Activated CD8-positive, alpha-beta memory T cell treated with anti-CD3 and anti-CD28 coated beads, Interleukin-2, amount 10 ng/mL, durations not matched to agents 7 days and 5 days (primary cell): ENCODE measurements around the gene TNS4. TPM values are rescaled to one million over a fixed set of nuclear protein-coding genes. Genes with fewer than 3 reads are reported as not detected.

Experiments used
- ATAC-seq: fragments of 150-1000 bp; cut with Tn5 transposase; one replicate; pipeline ENCODE4 v1.10.0; 2021; ENCODE audit warnings: moderate library complexity
- CTCF ChIA-PET: fragments of 350-600 bp; sonication (Branson Sonifier 250); formaldehyde crosslinking; loops from one replicate; lab custom pipeline; 2021; ENCODE audit warnings: antibody characterized with exemption; lab: Charles Lee
- DNase-seq: peaks from one replicate; pipeline ENCODE4 v3.0.0-alpha.2; 2020
- H3K27ac Mint-ChIP-seq: one replicate; pipeline ENCODE4 v1.8.0; 2021; ENCODE audit warnings: mild to moderate bottlenecking, mixed read lengths
- H3K27me3 Mint-ChIP-seq: one replicate; pipeline ENCODE4 v1.8.0; 2021; ENCODE audit warnings: mixed read lengths
- H3K36me3 Mint-ChIP-seq: one replicate; pipeline ENCODE4 v1.8.0; 2021; ENCODE audit warnings: mild to moderate bottlenecking, mixed read lengths
- H3K4me1 Mint-ChIP-seq: one replicate; pipeline ENCODE4 v1.8.0; 2021; ENCODE audit warnings: mixed read lengths
- H3K4me3 Mint-ChIP-seq: one replicate; pipeline ENCODE4 v1.8.0; 2021; ENCODE audit warnings: mild to moderate bottlenecking, moderate library complexity, mixed read lengths
- H3K9me3 Mint-ChIP-seq: one replicate; pipeline ENCODE4 v1.8.0; 2022; ENCODE audit warnings: low read depth, mixed read lengths
- total RNA-seq, 2 experiments: library from RNA; stranded (reverse); gene quantifications; one replicate each; pipeline ENCODE4 v1.2.3, GENCODE V29; 2021

Gene TNS4
- total RNA-seq, 2 experiments from 2014 or later, result 4.2 to 5.8 TPM

DNA sequence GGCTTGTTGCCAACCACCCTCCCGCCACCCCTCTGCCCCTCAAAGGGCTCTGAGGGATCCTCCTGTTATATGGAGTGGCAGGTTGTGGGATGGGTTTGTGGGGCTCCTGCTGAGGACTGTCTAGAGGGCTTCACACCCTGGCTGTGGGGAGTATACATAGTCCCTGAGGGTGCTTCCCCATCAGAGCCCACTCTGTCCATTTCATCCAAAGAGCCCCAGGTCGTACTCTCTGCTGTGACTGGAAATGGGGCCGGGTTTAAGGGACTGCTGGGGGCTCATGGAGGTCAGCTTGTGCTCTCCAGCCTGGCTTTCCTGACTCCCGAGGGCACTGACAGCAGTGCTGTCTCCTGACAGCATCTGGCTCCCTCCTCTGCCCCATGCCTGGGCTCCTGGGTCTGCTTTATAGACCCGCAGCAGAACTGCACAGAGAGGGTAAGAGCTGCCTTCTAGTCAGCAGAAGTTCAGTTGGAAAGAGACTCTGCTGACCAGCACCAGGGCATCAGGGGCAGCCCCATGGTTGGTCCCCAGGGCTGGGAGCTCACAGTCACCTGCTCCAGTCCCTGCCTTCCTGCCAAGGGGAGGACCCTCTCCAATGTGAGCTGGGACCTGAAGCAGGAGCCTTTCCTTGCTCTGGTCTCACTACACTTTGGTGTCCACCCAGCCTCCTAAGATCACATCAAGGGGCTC is 17.8 kb upstream of the TNS4 start:
- Mint-ChIP-seq H3K9me3 (peaks cover 5% of the 10 kb centered on the region), H3K36me3 (peaks cover 30% of the 10 kb centered on the region), H3K4me1 (peaks cover 53% of the 10 kb centered on the region), H3K4me3 (no peak overlapping the region), H3K27ac (no peak overlapping the region), H3K27me3 (peaks cover 18% of the 10 kb centered on the region)
- DNase-seq (no peak), ATAC-seq (no peak)
- CTCF ChIA-PET, result interaction anchor here (1.2 to 5.5 kb wide), 5 partner anchors 9 to 43 kb away, joined by 3 to 48 read pairs (median 5); no protein-coding TSS in a partner anchor

DNA sequence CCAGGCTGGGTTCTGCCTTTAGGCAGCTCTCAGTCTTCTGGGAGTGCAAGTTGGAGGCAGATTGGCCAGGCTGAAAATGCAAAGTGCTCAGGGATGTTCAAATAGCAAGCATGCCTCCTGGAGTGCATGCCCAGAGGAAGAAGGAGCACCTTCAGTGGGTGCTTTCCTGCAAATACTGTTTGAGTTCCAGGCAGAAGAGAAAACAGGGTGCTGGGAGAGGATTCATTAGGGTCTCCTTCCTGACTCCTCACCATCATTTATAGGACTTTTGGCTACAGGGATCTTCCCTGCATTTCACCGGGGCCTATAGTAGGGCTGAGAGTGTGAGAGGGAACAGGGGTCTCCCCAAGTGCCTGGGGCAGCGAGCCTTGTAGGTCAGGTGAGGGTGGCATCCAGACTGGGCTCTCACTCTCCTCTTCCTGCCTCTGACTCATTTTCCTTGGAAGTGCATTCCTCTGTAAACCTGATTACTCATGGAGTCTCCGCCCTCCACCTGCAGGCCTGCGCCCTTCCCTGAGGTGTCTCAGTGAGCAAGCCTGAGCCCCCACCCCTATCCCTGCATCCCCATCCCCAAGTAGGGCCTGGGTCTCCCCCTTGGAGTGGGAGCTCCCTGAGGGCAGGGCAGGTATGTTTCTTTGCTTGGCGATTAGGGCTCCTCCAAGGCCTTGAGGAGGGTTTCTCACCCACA is 17.1 kb upstream of the TNS4 start:
- no peak for ATAC-seq
- peaks cover 3% of the 10 kb centered on the region for H3K9me3 Mint-ChIP-seq
- H3K27me3 Mint-ChIP-seq, result peaks cover 23% of the 10 kb centered on the region
- CTCF ChIA-PET, result interaction anchor here (1.2 to 5.5 kb wide), 8 partner anchors 8 to 92 kb away, joined by 3 to 48 read pairs (median 12); no protein-coding TSS in a partner anchor
- peak overlapping the region; percentile 52 for H3K4me3 Mint-ChIP-seq
- peak overlapping the region; percentile 75 for H3K27ac Mint-ChIP-seq
- peaks cover 59% of the 10 kb centered on the region for H3K4me1 Mint-ChIP-seq
- peaks cover 27% of the 10 kb centered on the region for H3K36me3 Mint-ChIP-seq
- no peak for DNase-seq

DNA sequence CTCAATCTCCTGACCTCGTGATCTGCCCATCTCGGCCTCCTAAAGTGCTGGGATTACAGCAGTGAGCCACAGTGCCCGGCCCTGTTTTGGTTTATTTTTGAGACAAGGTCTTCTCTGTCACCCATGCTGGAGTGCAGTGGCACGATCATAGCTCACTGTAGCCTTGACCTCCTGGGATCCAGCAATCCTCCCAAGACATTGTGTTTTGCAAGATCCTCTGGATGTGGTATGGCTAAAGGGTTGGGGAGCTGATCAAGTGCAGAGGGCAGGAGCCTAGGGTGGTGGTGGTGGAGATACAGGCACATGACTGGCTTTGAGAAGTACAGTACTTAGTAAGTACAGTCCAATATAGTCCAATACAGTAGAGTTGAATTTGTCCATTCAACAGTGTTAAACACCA is 16.6 kb upstream of the TNS4 start:
- Mint-ChIP-seq H3K4me1 (peaks cover 60% of the 10 kb centered on the region), H3K4me3 (peak overlapping the region; percentile 52), H3K36me3 (peaks cover 22% of the 10 kb centered on the region), H3K27me3 (peaks cover 21% of the 10 kb centered on the region), H3K27ac (peak overlapping the region; percentile 75), H3K9me3 (no peaks in the 10 kb centered on the region)
- CTCF ChIA-PET, result interaction anchor here (1.0 to 5.5 kb wide), 9 partner anchors 9 to 100 kb away, joined by 3 to 48 read pairs (median 12); partner anchors contain the start of gene TOP2A
- ATAC-seq, result no peak
- no peak for DNase-seq

DNA sequence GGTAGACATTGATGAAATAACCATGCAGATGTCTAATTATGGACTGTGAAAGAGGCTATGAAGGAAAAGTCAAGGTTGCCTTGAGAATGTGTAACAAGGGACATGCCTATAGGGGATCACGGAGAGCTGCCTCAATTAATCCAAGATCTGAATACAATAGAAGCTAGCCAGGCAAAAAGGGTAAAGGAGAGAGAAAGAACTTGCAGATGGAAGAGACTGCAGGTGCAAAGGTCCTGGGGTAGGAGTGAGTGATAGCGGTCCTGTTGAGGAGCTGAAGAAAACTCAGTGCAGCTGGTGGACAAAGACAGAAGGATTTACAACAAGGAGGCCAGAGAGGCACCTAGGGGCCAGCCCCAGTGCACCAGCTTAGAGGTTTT is 15.9 kb upstream of the TNS4 start:
- Mint-ChIP-seq H3K27me3 (peaks cover 21% of the 10 kb centered on the region), H3K9me3 (no peaks in the 10 kb centered on the region), H3K4me1 (peaks cover 60% of the 10 kb centered on the region), H3K27ac (peak overlapping the region; percentile 91), H3K36me3 (peaks cover 21% of the 10 kb centered on the region), H3K4me3 (peak overlapping the region; percentile 70)
- CTCF ChIA-PET, result interaction anchor here (1.0 to 5.5 kb wide), 13 partner anchors 9 to 100 kb away, joined by 3 to 48 read pairs (median 5); partner anchors contain the start of gene TOP2A
- no peak for DNase-seq
- ATAC-seq, result peak; percentile 11

DNA sequence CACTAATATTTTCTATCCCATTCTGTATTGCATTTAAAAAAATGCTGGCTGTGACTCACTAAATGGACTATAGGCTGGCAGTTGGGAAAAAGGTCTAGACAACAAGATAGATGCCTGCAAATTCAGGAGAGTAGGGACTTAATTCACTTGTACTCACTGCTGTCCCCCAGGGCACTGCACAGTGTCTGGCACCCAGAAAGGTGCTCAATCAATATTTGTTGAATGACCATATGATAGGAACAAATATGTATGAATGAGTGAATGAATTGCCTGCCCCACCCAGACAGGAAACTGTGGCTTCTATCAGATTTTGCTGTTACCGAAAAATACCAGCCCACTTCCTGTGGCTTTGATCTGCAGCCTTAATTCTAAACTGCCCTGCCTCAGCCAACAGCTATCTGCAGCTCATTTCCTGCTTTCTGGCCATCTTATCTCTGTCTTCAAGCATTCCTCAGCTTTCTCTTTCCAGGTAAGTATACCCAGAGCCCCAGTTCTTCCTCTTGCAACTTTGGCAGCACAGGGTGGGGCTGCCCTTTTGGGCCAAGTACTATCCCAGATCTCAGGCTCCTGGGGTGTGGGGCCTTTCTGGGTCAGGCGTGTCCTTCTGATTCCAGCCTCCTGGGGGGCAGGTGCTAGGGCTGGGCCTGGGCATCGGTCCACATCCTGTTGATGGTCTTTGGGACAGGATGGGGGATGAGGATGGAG is 15.3 kb upstream of the TNS4 start:
- CTCF ChIA-PET, result interaction anchor here (0.6 to 5.5 kb wide), 13 partner anchors 10 to 99 kb away, joined by 3 to 48 read pairs (median 5); partner anchors contain the start of gene TOP2A

DNA sequence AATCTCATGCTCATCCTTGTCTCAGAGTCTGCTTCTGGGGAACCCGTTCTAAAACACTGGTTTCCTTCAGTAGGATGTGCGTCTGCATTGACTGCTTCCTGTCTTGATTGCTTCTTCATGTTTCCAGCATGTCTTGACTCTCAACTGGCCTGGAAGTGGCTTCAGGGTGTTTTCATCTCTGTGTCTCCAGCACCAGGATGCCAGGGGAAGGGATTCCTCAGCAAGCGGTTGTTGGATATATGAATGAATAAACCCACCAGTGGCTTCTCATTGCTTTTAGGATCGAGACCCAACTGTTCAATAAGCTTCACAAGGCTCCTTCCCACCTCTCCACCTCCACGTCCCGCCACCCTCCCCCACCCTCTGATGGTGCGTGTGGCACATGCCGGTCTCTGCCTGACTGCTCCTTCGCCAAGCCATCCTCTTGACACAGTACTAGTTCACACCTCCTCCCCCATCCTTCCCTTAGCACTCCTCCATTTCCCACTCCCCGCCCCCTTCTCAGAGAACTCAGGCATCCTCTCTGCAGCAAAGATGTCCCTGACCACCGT is 14.1 kb upstream of the TNS4 start:
- Mint-ChIP-seq H3K27ac (peak overlapping the region; percentile 91), H3K36me3 (peaks cover 9% of the 10 kb centered on the region), H3K4me1 (peaks cover 58% of the 10 kb centered on the region), H3K27me3 (peaks cover 21% of the 10 kb centered on the region), H3K4me3 (peak overlapping the region; percentile 6), H3K9me3 (no peaks in the 10 kb centered on the region)
- CTCF ChIA-PET, result interaction anchor here (2.8 kb wide), 1 partner anchor 18 kb away, joined by 13 read pairs; no protein-coding TSS in a partner anchor
- DNase-seq (peak; percentile 74), ATAC-seq (peak; percentile 52)

More for the DNA sequence above, 15.3 kb upstream of the TNS4 start:
- Mint-ChIP-seq H3K27ac (peak overlapping the region; percentile 91), H3K36me3 (peaks cover 16% of the 10 kb centered on the region), H3K9me3 (no peaks in the 10 kb centered on the region), H3K27me3 (peaks cover 21% of the 10 kb centered on the region), H3K4me3 (peak overlapping the region; percentile 70), H3K4me1 (peaks cover 60% of the 10 kb centered on the region)
- DNase-seq, result peak; percentile 93
- ATAC-seq, result peak; percentile 79

DNA sequence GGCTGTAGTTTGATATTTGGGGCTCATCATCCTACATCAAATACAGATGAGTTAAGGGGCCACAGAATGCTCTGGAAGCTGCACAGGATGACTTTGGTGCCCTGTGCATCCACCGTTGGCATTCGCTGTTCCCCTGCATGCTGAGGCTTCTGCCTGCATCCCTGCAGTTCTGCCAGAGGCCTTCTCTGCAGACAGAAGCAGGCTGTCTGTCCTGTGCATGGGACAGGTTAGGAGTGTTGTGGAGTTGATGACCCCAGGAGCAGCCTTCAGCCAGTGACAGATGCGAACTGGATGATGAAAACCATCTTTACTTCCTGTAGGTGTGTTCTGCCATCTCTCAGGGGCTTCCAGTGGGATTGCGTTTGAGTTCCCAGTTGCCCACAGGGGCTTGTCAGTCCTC is 13.6 kb upstream of the TNS4 start:
- CTCF ChIA-PET, result interaction anchor here (2.2 to 2.8 kb wide), 2 partner anchors 18 to 39 kb away, joined by 8 to 13 read pairs; no protein-coding TSS in a partner anchor
- DNase-seq (no peak), ATAC-seq (no peak)
- H3K9me3 Mint-ChIP-seq, result no peaks in the 10 kb centered on the region
- peaks cover 21% of the 10 kb centered on the region for H3K27me3 Mint-ChIP-seq
- no peak overlapping the region for H3K4me3 Mint-ChIP-seq
- H3K4me1 Mint-ChIP-seq, result peaks cover 58% of the 10 kb centered on the region
- H3K36me3 Mint-ChIP-seq, result peaks cover 9% of the 10 kb centered on the region
- H3K27ac Mint-ChIP-seq, result peak overlapping the region; percentile 91

DNA sequence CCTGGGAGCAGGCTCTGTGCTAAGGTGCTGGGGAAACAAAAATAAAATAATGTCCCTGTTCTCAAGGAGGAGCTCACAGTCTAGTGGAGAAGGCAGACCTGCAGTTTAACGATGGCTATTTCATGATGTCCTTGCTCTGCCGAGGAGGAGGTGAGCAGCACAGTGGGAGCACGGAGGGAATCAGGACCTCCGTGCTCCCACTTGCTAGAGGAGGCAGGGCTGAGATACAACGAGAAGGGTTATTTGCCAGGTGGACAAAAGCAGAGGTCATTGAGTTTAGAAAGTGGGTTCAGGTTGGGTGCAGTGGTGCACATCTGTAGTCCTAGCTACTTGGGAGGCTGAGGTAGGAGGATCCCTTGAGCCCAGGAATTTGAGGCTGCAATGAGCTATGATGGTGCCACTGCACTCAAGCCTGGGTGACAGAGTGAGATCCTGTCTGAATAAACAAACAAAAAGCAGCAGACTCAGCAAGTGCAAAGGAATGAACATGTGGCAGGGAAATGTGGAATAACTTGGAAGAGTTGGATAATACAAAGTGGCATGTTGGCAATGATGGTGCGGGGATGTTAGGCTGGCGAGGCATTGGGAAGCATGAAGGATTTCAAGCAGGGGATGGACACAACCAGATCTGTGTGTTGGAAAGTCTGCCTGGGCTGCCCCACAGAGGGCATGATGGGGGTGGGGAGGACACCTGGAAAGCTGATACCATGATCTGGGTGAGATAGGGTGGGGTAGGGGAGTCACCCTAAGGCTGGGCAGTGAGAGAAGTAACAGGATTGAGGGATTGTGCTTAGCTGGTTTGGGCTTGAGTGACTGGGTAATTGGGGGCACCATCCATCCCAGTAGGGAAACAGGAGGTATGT is 12.8 kb upstream of the TNS4 start:
- no peak for DNase-seq
- no peak overlapping the region for H3K4me3 Mint-ChIP-seq
- CTCF ChIA-PET, result interaction anchor here (1.3 to 2.8 kb wide), 3 partner anchors 19 to 46 kb away, joined by 3 to 13 read pairs (median 8); no protein-coding TSS in a partner anchor
- peaks cover 21% of the 10 kb centered on the region for H3K27me3 Mint-ChIP-seq
- peaks cover 55% of the 10 kb centered on the region for H3K4me1 Mint-ChIP-seq
- H3K27ac Mint-ChIP-seq, result peak overlapping the region; percentile 47
- no peaks in the 10 kb centered on the region for H3K9me3 Mint-ChIP-seq
- no peak for ATAC-seq
- H3K36me3 Mint-ChIP-seq, result peaks cover 9% of the 10 kb centered on the region

DNA sequence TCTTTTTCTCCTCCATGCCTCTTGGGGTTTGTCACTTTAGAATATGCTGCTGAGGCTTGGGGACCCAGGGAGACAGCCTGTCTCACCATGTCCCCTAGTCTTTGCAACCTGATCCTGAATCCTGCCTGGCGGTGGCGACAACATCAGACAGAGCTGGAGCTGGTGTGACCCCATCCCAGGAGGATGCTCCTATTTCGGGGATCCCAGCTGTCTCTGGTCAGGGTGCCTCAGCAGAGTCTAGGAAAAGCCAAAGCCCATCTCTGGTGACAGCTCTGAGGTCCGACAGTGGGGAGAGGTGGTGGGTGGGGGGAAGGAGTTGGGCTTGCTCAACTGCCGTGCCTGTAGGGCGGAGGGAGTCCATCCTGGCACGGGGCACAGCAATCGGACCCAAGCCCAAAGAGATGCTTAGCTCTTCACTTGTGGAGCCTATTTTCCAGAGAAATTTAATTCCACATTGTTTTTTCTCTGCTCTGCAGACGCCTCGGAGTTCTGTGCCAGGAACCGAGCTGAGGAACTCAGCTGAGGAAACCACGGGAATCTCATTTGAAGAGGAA is 10.3 kb upstream of the TNS4 start:
- H3K4me3 Mint-ChIP-seq, result no peak overlapping the region
- ATAC-seq (no peak), DNase-seq (no peak)
- no peak overlapping the region for H3K27ac Mint-ChIP-seq
- H3K4me1 Mint-ChIP-seq, result peaks cover 32% of the 10 kb centered on the region
- peaks cover 4% of the 10 kb centered on the region for H3K36me3 Mint-ChIP-seq
- H3K27me3 Mint-ChIP-seq, result peaks cover 24% of the 10 kb centered on the region
- CTCF ChIA-PET, result interaction anchor here (1.2 kb wide), 1 partner anchor 9 kb away, joined by 3 read pairs; no protein-coding TSS in a partner anchor
- no peaks in the 10 kb centered on the region for H3K9me3 Mint-ChIP-seq

DNA sequence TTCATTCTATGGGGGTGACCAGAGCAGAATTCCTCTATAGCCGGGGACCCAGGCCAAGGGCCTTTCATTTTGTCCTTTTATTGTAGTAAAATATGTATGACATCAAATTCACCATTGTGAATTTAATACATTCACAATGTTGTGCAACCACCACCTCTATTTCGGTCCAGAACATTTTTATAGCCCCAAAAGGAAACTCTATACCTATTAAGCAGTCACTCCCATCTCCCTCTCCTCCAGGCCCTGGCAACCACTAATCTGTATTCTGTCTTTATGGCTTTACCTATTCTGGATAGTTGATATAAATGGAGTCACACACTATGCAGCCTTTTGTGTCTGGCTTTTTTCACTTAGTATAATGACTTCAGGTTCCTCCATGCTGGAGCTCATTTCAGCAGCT is 9.7 kb upstream of the TNS4 start:
- Mint-ChIP-seq H3K4me3 (no peak overlapping the region), H3K4me1 (peaks cover 26% of the 10 kb centered on the region), H3K27me3 (peaks cover 24% of the 10 kb centered on the region), H3K9me3 (no peaks in the 10 kb centered on the region), H3K27ac (no peak overlapping the region), H3K36me3 (peaks cover 4% of the 10 kb centered on the region)
- DNase-seq, result no peak
- no peak for ATAC-seq
- CTCF ChIA-PET, result interaction anchor here (1.2 to 1.3 kb wide), 2 partner anchors 9 to 22 kb away, joined by 3 to 6 read pairs; no protein-coding TSS in a partner anchor

DNA sequence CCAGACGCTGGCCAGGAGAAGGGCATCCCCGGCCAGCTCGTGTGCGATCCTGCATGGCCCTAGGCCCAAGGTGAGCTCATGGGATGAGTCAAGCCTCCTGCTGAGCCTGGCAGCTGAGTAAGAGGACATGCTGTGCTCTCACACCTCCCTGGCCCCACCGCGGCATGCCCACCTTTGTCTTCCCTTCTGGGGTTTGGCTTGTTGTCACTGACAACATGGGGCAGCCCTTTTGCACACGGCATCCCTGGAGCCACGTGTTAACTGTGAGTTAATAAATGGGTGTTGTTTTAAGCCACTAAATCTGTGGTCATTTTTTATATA is 8.9 kb upstream of the TNS4 start:
- Mint-ChIP-seq H3K27ac (no peak overlapping the region), H3K27me3 (peaks cover 23% of the 10 kb centered on the region), H3K36me3 (peaks cover 4% of the 10 kb centered on the region), H3K4me1 (peaks cover 17% of the 10 kb centered on the region), H3K4me3 (no peak overlapping the region), H3K9me3 (no peaks in the 10 kb centered on the region)
- no peak for ATAC-seq
- no peak for DNase-seq
- CTCF ChIA-PET, result interaction anchor here (1.2 to 1.3 kb wide), 2 partner anchors 10 to 22 kb away, joined by 3 to 6 read pairs; no protein-coding TSS in a partner anchor
